HepG2 (cell line): Measurements from ENCODE around the gene GTF3C5.

ENCODE experiments used
- BHLHE40 ChIP-seq: IDR thresholded peaks from 2 replicates; pipeline ENCODE4 v1.6.1; 2011; ENCODE audit warnings: low read length, improper control_type of control experiment
- EP300 ChIP-seq, 3 experiments: sonication (generic) in 1 of 3; formaldehyde crosslinking in 1 of 3; IDR thresholded peaks; 2 replicates each; pipeline versions ENCODE4 v1.5.1 to v1.6.1; 2011 to 2020; ENCODE audit warnings: low read depth in 2 of 3, low read length in 2 of 3, borderline replicate concordance in 1 of 3, improper control_type of control experiment in 1 of 3, mild to moderate bottlenecking in 1 of 3, missing genetic modification reagents in 1 of 3, moderate library complexity in 1 of 3
- ETV6 ChIP-seq: sonication (generic); formaldehyde crosslinking; conservative IDR thresholded peaks from 2 replicates; pipeline ENCODE4 v1.4.0; 2020; ENCODE audit warnings: missing genetic modification reagents
- MTA3 ChIP-seq: sonication (generic); formaldehyde crosslinking; IDR thresholded peaks from 2 replicates; pipeline ENCODE4 v1.4.0; 2020; ENCODE audit warnings: missing genetic modification reagents
- REXO4 ChIP-seq: sonication (generic); formaldehyde crosslinking; IDR thresholded peaks from 2 replicates; pipeline ENCODE4 v1.8.0; 2022; ENCODE audit warnings: missing genetic modification reagents, mild to moderate bottlenecking, borderline replicate concordance
- TAF15 ChIP-seq: fragments of 200-400 bp; formaldehyde crosslinking; IDR thresholded peaks from one replicate; pipeline ENCODE4 v1.6.1; 2018; ENCODE audit warnings: mild to moderate bottlenecking, low read depth, low read length; ENCODE audit not compliant: poor library complexity, severe bottlenecking
- TCF12 ChIP-seq, 2 experiments: fragments of 450-650 bp in 1 of 2; sonication (generic) in 1 of 2; formaldehyde crosslinking in 1 of 2; IDR thresholded peaks; 2 replicates each; pipeline versions ENCODE4 v1.6.1 to v1.8.0; 2017 to 2022; ENCODE audit warnings: antibody characterized with exemption in 1 of 2, mild to moderate bottlenecking in 1 of 2, missing genetic modification reagents in 1 of 2, moderate library complexity in 1 of 2
- TF ChIP-seq, protein P1 (sequence below): IDR thresholded peaks from 2 replicates; pipeline ENCODE4 v1.6.1; 2012; ENCODE audit warnings: inconsistent platforms
- TF ChIP-seq, protein P2 (sequence below): sonication (generic); formaldehyde crosslinking; IDR thresholded peaks from 2 replicates; pipeline ENCODE4 v1.5.0; 2020; ENCODE audit warnings: mild to moderate bottlenecking, missing genetic modification reagents, moderate library complexity
- TF ChIP-seq, protein P3 (sequence below): sonication (generic); formaldehyde crosslinking; IDR thresholded peaks from 2 replicates; pipeline ENCODE4 v1.4.0; 2020; ENCODE audit warnings: missing genetic modification reagents
- TF ChIP-seq, protein P4 (sequence below): sonication (generic); formaldehyde crosslinking; IDR thresholded peaks from 2 replicates; pipeline ENCODE4 v1.4.0; 2020; ENCODE audit warnings: missing genetic modification reagents

DNA sequence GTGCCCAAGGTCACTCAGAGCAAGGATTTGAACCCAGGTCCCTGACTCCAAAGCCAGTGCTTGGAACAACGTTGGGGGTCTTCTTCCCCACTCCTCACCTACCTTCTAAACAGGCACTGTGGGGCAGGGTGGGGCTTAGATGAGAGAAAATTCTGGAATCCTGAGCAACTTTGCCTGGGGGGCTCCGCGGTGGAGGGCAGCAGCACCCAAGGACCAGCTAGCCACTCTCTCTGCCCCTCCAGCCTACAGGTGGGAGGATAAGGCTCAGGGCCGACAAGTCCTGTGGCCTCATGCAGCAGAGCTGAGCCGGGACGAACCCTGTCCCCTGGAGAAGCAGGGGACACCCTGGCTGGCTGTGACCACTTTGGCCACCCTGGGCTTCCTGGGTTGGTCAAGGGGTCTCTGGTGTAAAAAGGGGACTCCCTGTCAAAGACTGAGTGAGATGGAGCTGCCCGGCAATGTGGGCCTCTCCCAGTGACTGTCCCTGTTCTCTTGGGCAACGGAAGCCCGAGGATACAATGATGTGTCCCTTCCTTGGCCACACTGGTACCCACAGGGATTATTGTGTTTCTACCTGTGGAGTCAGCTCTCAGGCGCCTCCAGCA lies 57.5 kb downstream of the GTF3C5 start:
- TF ChIP-seq TAF15 (no peak), BHLHE40 (no peak), MTA3 (CRISPR knock-in tag) (no peak), ETV6 (CRISPR knock-in tag) (no peak), REXO4 (no peak), EP300 (IDR thresholded peaks at IDR 0.05; ENCODE audit: low read depth in 2 of 2, low read length in 2 of 2) (no peak), EP300 (CRISPR knock-in tag; IDR thresholded peaks at IDR 0.05; ENCODE audit: borderline replicate concordance) (no peak), TCF12 (IDR thresholded peaks at IDR 0.05) (no peak), TCF12 (CRISPR knock-in tag; IDR thresholded peaks at IDR 0.05) (no peak)
- TF ChIP-seq, protein P1, sequence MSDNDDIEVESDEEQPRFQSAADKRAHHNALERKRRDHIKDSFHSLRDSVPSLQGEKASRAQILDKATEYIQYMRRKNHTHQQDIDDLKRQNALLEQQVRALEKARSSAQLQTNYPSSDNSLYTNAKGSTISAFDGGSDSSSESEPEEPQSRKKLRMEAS: no peak
- TF ChIP-seq, protein P2, sequence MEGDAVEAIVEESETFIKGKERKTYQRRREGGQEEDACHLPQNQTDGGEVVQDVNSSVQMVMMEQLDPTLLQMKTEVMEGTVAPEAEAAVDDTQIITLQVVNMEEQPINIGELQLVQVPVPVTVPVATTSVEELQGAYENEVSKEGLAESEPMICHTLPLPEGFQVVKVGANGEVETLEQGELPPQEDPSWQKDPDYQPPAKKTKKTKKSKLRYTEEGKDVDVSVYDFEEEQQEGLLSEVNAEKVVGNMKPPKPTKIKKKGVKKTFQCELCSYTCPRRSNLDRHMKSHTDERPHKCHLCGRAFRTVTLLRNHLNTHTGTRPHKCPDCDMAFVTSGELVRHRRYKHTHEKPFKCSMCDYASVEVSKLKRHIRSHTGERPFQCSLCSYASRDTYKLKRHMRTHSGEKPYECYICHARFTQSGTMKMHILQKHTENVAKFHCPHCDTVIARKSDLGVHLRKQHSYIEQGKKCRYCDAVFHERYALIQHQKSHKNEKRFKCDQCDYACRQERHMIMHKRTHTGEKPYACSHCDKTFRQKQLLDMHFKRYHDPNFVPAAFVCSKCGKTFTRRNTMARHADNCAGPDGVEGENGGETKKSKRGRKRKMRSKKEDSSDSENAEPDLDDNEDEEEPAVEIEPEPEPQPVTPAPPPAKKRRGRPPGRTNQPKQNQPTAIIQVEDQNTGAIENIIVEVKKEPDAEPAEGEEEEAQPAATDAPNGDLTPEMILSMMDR (CRISPR knock-in tag): no peak
- TF ChIP-seq, protein P3, sequence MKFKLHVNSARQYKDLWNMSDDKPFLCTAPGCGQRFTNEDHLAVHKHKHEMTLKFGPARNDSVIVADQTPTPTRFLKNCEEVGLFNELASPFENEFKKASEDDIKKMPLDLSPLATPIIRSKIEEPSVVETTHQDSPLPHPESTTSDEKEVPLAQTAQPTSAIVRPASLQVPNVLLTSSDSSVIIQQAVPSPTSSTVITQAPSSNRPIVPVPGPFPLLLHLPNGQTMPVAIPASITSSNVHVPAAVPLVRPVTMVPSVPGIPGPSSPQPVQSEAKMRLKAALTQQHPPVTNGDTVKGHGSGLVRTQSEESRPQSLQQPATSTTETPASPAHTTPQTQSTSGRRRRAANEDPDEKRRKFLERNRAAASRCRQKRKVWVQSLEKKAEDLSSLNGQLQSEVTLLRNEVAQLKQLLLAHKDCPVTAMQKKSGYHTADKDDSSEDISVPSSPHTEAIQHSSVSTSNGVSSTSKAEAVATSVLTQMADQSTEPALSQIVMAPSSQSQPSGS: no peak
- TF ChIP-seq, protein P4, sequence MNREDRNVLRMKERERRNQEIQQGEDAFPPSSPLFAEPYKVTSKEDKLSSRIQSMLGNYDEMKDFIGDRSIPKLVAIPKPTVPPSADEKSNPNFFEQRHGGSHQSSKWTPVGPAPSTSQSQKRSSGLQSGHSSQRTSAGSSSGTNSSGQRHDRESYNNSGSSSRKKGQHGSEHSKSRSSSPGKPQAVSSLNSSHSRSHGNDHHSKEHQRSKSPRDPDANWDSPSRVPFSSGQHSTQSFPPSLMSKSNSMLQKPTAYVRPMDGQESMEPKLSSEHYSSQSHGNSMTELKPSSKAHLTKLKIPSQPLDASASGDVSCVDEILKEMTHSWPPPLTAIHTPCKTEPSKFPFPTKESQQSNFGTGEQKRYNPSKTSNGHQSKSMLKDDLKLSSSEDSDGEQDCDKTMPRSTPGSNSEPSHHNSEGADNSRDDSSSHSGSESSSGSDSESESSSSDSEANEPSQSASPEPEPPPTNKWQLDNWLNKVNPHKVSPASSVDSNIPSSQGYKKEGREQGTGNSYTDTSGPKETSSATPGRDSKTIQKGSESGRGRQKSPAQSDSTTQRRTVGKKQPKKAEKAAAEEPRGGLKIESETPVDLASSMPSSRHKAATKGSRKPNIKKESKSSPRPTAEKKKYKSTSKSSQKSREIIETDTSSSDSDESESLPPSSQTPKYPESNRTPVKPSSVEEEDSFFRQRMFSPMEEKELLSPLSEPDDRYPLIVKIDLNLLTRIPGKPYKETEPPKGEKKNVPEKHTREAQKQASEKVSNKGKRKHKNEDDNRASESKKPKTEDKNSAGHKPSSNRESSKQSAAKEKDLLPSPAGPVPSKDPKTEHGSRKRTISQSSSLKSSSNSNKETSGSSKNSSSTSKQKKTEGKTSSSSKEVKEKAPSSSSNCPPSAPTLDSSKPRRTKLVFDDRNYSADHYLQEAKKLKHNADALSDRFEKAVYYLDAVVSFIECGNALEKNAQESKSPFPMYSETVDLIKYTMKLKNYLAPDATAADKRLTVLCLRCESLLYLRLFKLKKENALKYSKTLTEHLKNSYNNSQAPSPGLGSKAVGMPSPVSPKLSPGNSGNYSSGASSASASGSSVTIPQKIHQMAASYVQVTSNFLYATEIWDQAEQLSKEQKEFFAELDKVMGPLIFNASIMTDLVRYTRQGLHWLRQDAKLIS (CRISPR knock-in tag): no peak
